SK-N-MC (cell line): Measurements from ENCODE around the gene DDX59.

Experiments
- DNase-seq: peaks from one replicate; pipeline ENCODE4 v3.0.0-alpha.2; 2011; ENCODE audit warnings: low read depth, low spot score
- H3K27ac ChIP-seq: fragments of 200-600 bp; sonication (generic); 2 replicates; pipeline ENCODE4 v1.5.1; 2016; ENCODE audit warnings: mixed run types
- H3K36me3 ChIP-seq: fragments of 200-600 bp; sonication (generic); 2 replicates; pipeline ENCODE4 v1.6.1; 2017; ENCODE audit warnings: antibody characterized with exemption, low read length, mixed read lengths; ENCODE audit not compliant: insufficient read depth
- H3K4me3 ChIP-seq: fragments of 200-600 bp; sonication (generic); 2 replicates; pipeline ENCODE4 v1.5.1; 2016
- H3K9ac ChIP-seq: fragments of 200-600 bp; sonication (generic); 2 replicates; pipeline ENCODE4 v1.8.0; 2017; ENCODE audit warnings: mixed run types, mixed read lengths; ENCODE audit not compliant: insufficient read length
- H3K9me3 ChIP-seq: fragments of 200-600 bp; sonication (generic); 2 replicates; pipeline ENCODE4 v1.6.1; 2017; ENCODE audit warnings: low read depth, mild to moderate bottlenecking, antibody characterized with exemption, low read length, moderate library complexity, mixed read lengths
- EZH2 ChIP-seq: fragments of 200-600 bp; sonication (generic); IDR thresholded peaks from one replicate; pipeline ENCODE4 v1.6.1; 2017; ENCODE audit warnings: antibody characterized with exemption
- FOXP2 ChIP-seq: optimal IDR thresholded peaks from 2 replicates; pipeline ENCODE3; 2011; ENCODE audit warnings: mild to moderate bottlenecking, moderate library complexity; ENCODE audit not compliant: insufficient read depth; ENCODE audit errors: extremely low read length, control extremely low read depth
- POLR2AphosphoS5 ChIP-seq: IDR thresholded peaks from 2 replicates; pipeline ENCODE4 v1.6.1; 2012; ENCODE audit warnings: mild to moderate bottlenecking, low read depth, low read length, borderline replicate concordance

Gene DDX59

GRCh38 chr1:200675588-200675852 lies 5.8 kb upstream of the DDX59 start:
- TF ChIP-seq FOXP2 = no peak
- TF ChIP-seq POLR2AphosphoS5 = no peak
- no peak for TF ChIP-seq EZH2

GRCh38 chr1:200674838-200675587 lies 5.3 kb upstream of the DDX59 start:
- H3K27ac ChIP-seq = peak overlapping the region; percentile 25; the same call in 1 of the 2 replicates

More at GRCh38 chr1:200675588-200675852, 5.8 kb upstream of the DDX59 start:
- Histone ChIP-seq H3K4me3 (no peak overlapping the region), H3K9ac (no peak overlapping the region), H3K9me3 (no peaks in the 10 kb centered on the region), H3K36me3 (no peaks in the 10 kb centered on the region), H3K27ac (no peak overlapping the region)
- no peak for DNase-seq

GRCh38 chr1:200673952-200674823 lies 4.5 kb upstream of the DDX59 start:
- no peak for TF ChIP-seq FOXP2
- TF ChIP-seq EZH2 = no peak
- TF ChIP-seq POLR2AphosphoS5 = no peak

More at GRCh38 chr1:200674838-200675587, 5.3 kb upstream of the DDX59 start:
- no peak for TF ChIP-seq POLR2AphosphoS5
- no peak for TF ChIP-seq EZH2
- TF ChIP-seq FOXP2 = no peak
- Histone ChIP-seq H3K36me3 (no peaks in the 10 kb centered on the region), H3K9ac (no peak overlapping the region), H3K9me3 (no peaks in the 10 kb centered on the region), H3K4me3 (0 out of 2 replicates have a peak overlapping the region, but pooled peaks have one; percentile 11)
- DNase-seq = no peak

GRCh38 chr1:200671235-200671786 lies 1.6 kb upstream of the DDX59 start:
- no peak overlapping the region for H3K9ac ChIP-seq
- peak overlapping the region; percentile 95 for H3K27ac ChIP-seq
- no peaks in the 10 kb centered on the region for H3K9me3 ChIP-seq
- H3K4me3 ChIP-seq = peak overlapping the region; percentile 97
- DNase-seq = no peak
- no peaks in the 10 kb centered on the region for H3K36me3 ChIP-seq
- no peak for TF ChIP-seq POLR2AphosphoS5
- no peak for TF ChIP-seq FOXP2
- no peak for TF ChIP-seq EZH2

More at GRCh38 chr1:200673952-200674823, 4.5 kb upstream of the DDX59 start:
- no peaks in the 10 kb centered on the region for H3K9me3 ChIP-seq
- H3K4me3 ChIP-seq = 0 out of 2 replicates have a peak overlapping the region, but pooled peaks have one; percentile 11
- DNase-seq = no peak
- no peak overlapping the region for H3K9ac ChIP-seq
- H3K36me3 ChIP-seq = no peaks in the 10 kb centered on the region
- peak overlapping the region; percentile 25; the same call in 1 of the 2 replicates for H3K27ac ChIP-seq

- DNase-seq = no peak
- no peak for TF ChIP-seq EZH2
- no peaks in the 10 kb centered on the region for H3K9me3 ChIP-seq
Observed at GRCh38 chr1:200670242-200671118, 773 bp upstream of the DDX59 start.

GRCh38 chr1:200668514-200669313 lies 993 bp downstream of the DDX59 start:
- Histone ChIP-seq H3K9ac (peak overlapping the region; percentile 99), H3K9me3 (no peaks in the 10 kb centered on the region), H3K27ac (peak overlapping the region; percentile 98; the same call in 1 of the 2 replicates), H3K4me3 (peak overlapping the region; percentile 97), H3K36me3 (peaks cover 6% of the 10 kb centered on the region; the same call in 1 of the 2 replicates)
- TF ChIP-seq POLR2AphosphoS5 (no peak), FOXP2 (no peak)
- DNase-seq = no peak

More at GRCh38 chr1:200670242-200671118, 773 bp upstream of the DDX59 start:
- Histone ChIP-seq H3K36me3 (0 out of 2 replicates have a peak, but pooled peaks cover 1% of the 10 kb centered on the region), H3K9ac (peak overlapping the region; percentile 93), H3K4me3 (peak overlapping the region; percentile 97), H3K27ac (peak overlapping the region; percentile 95)

GRCh38 chr1:200666309-200666708 lies 3.4 kb downstream of the DDX59 start:
- Histone ChIP-seq H3K36me3 (peaks cover 14% of the 10 kb centered on the region; the same call in 1 of the 2 replicates), H3K9ac (no peak overlapping the region), H3K9me3 (no peaks in the 10 kb centered on the region), H3K4me3 (no peak overlapping the region), H3K27ac (0 out of 2 replicates have a peak overlapping the region, but pooled peaks have one; percentile 22)
- no peak for DNase-seq
- TF ChIP-seq FOXP2 = no peak
- TF ChIP-seq POLR2AphosphoS5 = no peak
- no peak for TF ChIP-seq EZH2

GRCh38 chr1:200665861-200666260 lies 3.8 kb downstream of the DDX59 start:
- H3K9ac ChIP-seq = no peak overlapping the region
- peaks cover 15% of the 10 kb centered on the region; the same call in 1 of the 2 replicates for H3K36me3 ChIP-seq
- H3K4me3 ChIP-seq = no peak overlapping the region
- 0 out of 2 replicates have a peak overlapping the region, but pooled peaks have one; percentile 22 for H3K27ac ChIP-seq
- TF ChIP-seq POLR2AphosphoS5 (no peak), FOXP2 (no peak), EZH2 (no peak)
- DNase-seq = no peak
- H3K9me3 ChIP-seq = no peaks in the 10 kb centered on the region
